HepG2 (cell line): Measurements from ENCODE around the gene MPST. TPM values are rescaled to one million over a fixed set of nuclear protein-coding genes. Genes with fewer than 3 reads are reported as not detected.
A peak's percentile ranks its signal among the peaks of the same experiment; 100 is the strongest.

Experiments used
- BHLHE40 ChIP-seq: IDR thresholded peaks from 2 replicates; pipeline ENCODE4 v1.6.1; 2011; ENCODE audit warnings: low read length, improper control_type of control experiment
- ELF1 ChIP-seq: sonication (generic); formaldehyde crosslinking; IDR thresholded peaks from 2 replicates; pipeline ENCODE4 v1.4.0; 2020; ENCODE audit warnings: missing genetic modification reagents
- HCFC1 ChIP-seq: fragments of 150-350 bp; IDR thresholded peaks from 2 replicates; pipeline ENCODE4 v1.6.1; 2014; ENCODE audit warnings: low read depth, low read length
- MED8 ChIP-seq: sonication (generic); formaldehyde crosslinking; IDR thresholded peaks from 2 replicates; pipeline ENCODE4 v1.8.1; 2023; ENCODE audit warnings: mild to moderate bottlenecking, missing genetic modification reagents; ENCODE audit not compliant: insufficient replicate concordance
- NCOA5 ChIP-seq: sonication (generic); formaldehyde crosslinking; IDR thresholded peaks from 2 replicates; pipeline ENCODE4 v1.4.0; 2020; ENCODE audit warnings: missing genetic modification reagents
- NFAT5 ChIP-seq: sonication (generic); formaldehyde crosslinking; IDR thresholded peaks from 2 replicates; pipeline ENCODE4 v1.4.0; 2020; ENCODE audit warnings: missing genetic modification reagents
- NFE2L2 ChIP-seq: fragments of 150-350 bp; IDR thresholded peaks from 2 replicates; pipeline ENCODE4 v1.6.1; 2014; ENCODE audit warnings: low read length
- NFYC ChIP-seq: IDR thresholded peaks from 2 replicates; pipeline ENCODE4 v1.6.1; 2016; ENCODE audit warnings: missing genetic modification reagents, missing compliant biosample characterization
- POLR2G ChIP-seq: fragments of 200-400 bp; formaldehyde crosslinking; IDR thresholded peaks from 2 replicates; pipeline ENCODE4 v1.6.1; 2018; ENCODE audit warnings: mild to moderate bottlenecking, low read depth, low read length, moderate library complexity
- RCOR2 ChIP-seq: IDR thresholded peaks from 2 replicates; pipeline ENCODE4 v1.6.1; 2016; ENCODE audit warnings: missing biosample characterization, missing genetic modification reagents
- TBL1XR1 ChIP-seq: fragments of 150-350 bp; IDR thresholded peaks from 2 replicates; pipeline ENCODE4 v1.6.1; 2014; ENCODE audit warnings: borderline replicate concordance, low read length; ENCODE audit not compliant: partially characterized antibody
- TFDP1 ChIP-seq: IDR thresholded peaks from 2 replicates; pipeline ENCODE4 v1.6.1; 2016; ENCODE audit warnings: missing compliant biosample characterization, missing genetic modification reagents, borderline replicate concordance
- ZNF558 ChIP-seq: sonication (generic); formaldehyde crosslinking; IDR thresholded peaks from 2 replicates; pipeline ENCODE4 v1.9.0; 2022; ENCODE audit warnings: mild to moderate bottlenecking, missing genetic modification reagents, borderline replicate concordance
- ZNF781 ChIP-seq: sonication (generic); formaldehyde crosslinking; IDR thresholded peaks from 2 replicates; pipeline ENCODE4 v1.5.1; 2020; ENCODE audit warnings: borderline replicate concordance, mild to moderate bottlenecking, missing genetic modification reagents; ENCODE audit errors: not compliant biosample characterization
- polyA plus RNA-seq, 8 experiments: library from polyadenylated mRNA; depleted of rRNA in 3 of 8; stranded (reverse) in 7 of 8; unstranded in 1 of 8; fragments of >200 nt; fragmentation: Illumina TruSeq in 4 of 8; extraction: Trizol in 4 of 8; gene quantifications; 2 replicates each; pipeline versions ENCODE4 v1.2.1 to v1.2.3, GENCODE V29; 2011 to 2016; ENCODE audit warnings: low read depth in 4 of 8, missing spikeins in 1 of 8, mixed read lengths in 1 of 8; ENCODE audit not compliant: insufficient read depth in 1 of 8
- total RNA-seq, 5 experiments: library from RNA; depleted of rRNA; stranded (reverse); fragments of >200 nt; fragmentation: Illumina TruSeq; extraction: Trizol; gene quantifications; 2 replicates each; pipeline ENCODE4 v1.2.3, GENCODE V29; 2016; ENCODE audit warnings: low read depth in 1 of 5
- TF ChIP-seq, protein P1 (sequence below): sonication (generic); formaldehyde crosslinking; IDR thresholded peaks from 2 replicates; pipeline ENCODE4 v1.5.0; 2020; ENCODE audit warnings: mild to moderate bottlenecking, missing genetic modification reagents, borderline replicate concordance
- TF ChIP-seq, protein P2 (sequence below): sonication (generic); formaldehyde crosslinking; IDR thresholded peaks from 2 replicates; pipeline ENCODE4 v1.9.0; 2022; ENCODE audit warnings: missing genetic modification reagents, mild to moderate bottlenecking, borderline replicate concordance

MPST gene
- total and polyA plus RNA-seq, 2 of the 13 experiments (the other 11 are each of a cell fraction or from before 2014, with no cell fraction given): 133 to 141 TPM

DNA sequence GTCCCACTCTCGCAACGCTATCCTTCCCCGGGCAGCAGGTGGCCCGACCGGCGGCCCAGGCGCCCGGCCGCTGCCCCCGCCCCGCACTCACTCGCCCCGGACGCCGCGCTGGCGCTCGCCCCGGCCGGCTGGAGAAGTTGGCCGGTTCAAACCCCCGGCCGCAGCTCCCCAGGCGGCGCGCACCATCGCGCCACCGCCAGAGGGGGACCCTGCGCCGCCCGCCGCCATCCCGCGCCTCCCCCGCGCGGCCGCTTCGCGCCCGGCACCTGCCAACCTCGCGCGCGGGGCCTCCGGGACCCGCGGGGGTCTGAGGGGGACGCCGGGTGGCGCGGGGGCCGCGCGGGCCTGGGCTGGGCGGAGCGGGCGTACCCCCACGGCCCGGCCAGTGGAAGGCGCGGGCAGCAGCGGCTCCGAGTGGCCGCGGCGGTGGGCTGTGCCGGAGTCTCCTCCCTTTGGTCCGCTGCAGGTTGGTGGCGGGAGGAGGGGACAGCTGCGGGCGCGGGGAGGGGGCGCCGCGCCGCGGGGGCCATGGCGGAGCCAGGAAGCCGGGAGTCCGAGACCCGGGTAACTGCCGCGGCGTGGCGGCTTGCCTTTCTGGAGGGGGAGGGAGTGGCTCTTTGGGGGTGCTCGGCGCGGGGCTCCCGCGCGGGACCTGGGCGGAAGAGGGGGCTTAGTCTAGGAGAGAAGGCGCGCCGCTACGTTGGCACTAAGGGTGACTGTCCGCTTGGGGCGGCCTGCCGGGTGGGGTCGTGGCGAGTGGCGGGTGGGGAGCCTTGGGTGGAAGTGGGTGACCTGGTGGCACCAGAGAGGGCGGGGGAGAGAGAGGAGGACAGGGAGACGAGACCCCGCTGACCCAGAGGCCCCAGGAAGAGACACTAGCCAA is at the start of gene MPST, which contains the start of gene TST (continued):
- TF ChIP-seq NFAT5 (CRISPR knock-in tag): no peak
- no peak for TF ChIP-seq NFYC (CRISPR knock-in tag)
- peak; percentile 78 for TF ChIP-seq BHLHE40
- no peak for TF ChIP-seq ZNF781 (CRISPR knock-in tag)
- no peak for TF ChIP-seq HCFC1
- TF ChIP-seq, protein P1, sequence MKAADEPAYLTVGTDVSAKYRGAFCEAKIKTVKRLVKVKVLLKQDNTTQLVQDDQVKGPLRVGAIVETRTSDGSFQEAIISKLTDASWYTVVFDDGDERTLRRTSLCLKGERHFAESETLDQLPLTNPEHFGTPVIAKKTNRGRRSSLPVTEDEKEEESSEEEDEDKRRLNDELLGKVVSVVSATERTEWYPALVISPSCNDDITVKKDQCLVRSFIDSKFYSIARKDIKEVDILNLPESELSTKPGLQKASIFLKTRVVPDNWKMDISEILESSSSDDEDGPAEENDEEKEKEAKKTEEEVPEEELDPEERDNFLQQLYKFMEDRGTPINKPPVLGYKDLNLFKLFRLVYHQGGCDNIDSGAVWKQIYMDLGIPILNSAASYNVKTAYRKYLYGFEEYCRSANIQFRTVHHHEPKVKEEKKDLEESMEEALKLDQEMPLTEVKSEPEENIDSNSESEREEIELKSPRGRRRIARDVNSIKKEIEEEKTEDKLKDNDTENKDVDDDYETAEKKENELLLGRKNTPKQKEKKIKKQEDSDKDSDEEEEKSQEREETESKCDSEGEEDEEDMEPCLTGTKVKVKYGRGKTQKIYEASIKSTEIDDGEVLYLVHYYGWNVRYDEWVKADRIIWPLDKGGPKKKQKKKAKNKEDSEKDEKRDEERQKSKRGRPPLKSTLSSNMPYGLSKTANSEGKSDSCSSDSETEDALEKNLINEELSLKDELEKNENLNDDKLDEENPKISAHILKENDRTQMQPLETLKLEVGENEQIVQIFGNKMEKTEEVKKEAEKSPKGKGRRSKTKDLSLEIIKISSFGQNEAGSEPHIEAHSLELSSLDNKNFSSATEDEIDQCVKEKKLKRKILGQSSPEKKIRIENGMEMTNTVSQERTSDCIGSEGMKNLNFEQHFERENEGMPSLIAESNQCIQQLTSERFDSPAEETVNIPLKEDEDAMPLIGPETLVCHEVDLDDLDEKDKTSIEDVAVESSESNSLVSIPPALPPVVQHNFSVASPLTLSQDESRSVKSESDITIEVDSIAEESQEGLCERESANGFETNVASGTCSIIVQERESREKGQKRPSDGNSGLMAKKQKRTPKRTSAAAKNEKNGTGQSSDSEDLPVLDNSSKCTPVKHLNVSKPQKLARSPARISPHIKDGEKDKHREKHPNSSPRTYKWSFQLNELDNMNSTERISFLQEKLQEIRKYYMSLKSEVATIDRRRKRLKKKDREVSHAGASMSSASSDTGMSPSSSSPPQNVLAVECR: peak; percentile 21; the same call in 1 of the 2 replicates
- TF ChIP-seq RCOR2: no peak
- TF ChIP-seq TBL1XR1: no peak
- TF ChIP-seq NFE2L2: no peak
- TF ChIP-seq ELF1 (CRISPR knock-in tag): 0 out of 2 replicates have a peak, but pooled peaks have one; percentile 6
- no peak for TF ChIP-seq TFDP1 (CRISPR knock-in tag)
- peak; percentile 82 for TF ChIP-seq POLR2G
- TF ChIP-seq, protein P2, sequence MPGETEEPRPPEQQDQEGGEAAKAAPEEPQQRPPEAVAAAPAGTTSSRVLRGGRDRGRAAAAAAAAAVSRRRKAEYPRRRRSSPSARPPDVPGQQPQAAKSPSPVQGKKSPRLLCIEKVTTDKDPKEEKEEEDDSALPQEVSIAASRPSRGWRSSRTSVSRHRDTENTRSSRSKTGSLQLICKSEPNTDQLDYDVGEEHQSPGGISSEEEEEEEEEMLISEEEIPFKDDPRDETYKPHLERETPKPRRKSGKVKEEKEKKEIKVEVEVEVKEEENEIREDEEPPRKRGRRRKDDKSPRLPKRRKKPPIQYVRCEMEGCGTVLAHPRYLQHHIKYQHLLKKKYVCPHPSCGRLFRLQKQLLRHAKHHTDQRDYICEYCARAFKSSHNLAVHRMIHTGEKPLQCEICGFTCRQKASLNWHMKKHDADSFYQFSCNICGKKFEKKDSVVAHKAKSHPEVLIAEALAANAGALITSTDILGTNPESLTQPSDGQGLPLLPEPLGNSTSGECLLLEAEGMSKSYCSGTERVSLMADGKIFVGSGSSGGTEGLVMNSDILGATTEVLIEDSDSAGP (CRISPR knock-in tag): peak; percentile 31; the same call in 1 of the 2 replicates
- 0 out of 2 replicates have a peak, but pooled peaks have one; percentile 61 for TF ChIP-seq ZNF558 (CRISPR knock-in tag)
- TF ChIP-seq NCOA5 (CRISPR knock-in tag): no peak
- TF ChIP-seq MED8 (CRISPR knock-in tag): peak; percentile 25
